ENCODE measurements around the gene MINK1.

Gene MINK1

GRCh38 chr17:4934173-4934979, 101.2 kb downstream of the MINK1 start:
- DNase-seq: peak in 1 of 14 donors; percentile 28

GRCh38 chr17:4935650-4936049, 102.5 kb downstream of the MINK1 start:
- no peak for DNase-seq

- no peak for DNase-seq
These were observed 103.3 kb downstream of the MINK1 start for GRCh38 chr17:4936436-4936835.

GRCh38 chr17:4937553-4937952, 104.4 kb downstream of the MINK1 start:
- DNase-seq: no peak

- no peak for DNase-seq
These were observed 104.9 kb downstream of the MINK1 start for GRCh38 chr17:4938069-4938491.

- no peak for DNase-seq
These were observed 105.8 kb downstream of the MINK1 start for GRCh38 chr17:4938688-4939545.

GRCh38 chr17:4939546-4939795, 106.3 kb downstream of the MINK1 start:
- DNase-seq: no peak

GRCh38 chr17:4939796-4940554, 106.8 kb downstream of the MINK1 start, which contains the start of the genes RNF167 and SLC25A11:
Gene RNF167 (plus strand): TSS chr17:4940268. CDS start chr17:4940910, 642 bp downstream.
Gene SLC25A11 (minus strand): TSS chr17:4940046. CDS start chr17:4939910, 136 bp downstream.
- DNase-seq: peak; percentile 73 to 99 (median 96)

GRCh38 chr17:4940555-4941318, 107.6 kb downstream of the MINK1 start:
- DNase-seq: no peak

GRCh38 chr17:4941319-4941610, 108.1 kb downstream of the MINK1 start:
- no peak for DNase-seq

- no peak for DNase-seq
These were observed 109.8 kb downstream of the MINK1 start for GRCh38 chr17:4942760-4943508.

- no peak for DNase-seq
These were observed 111.0 kb downstream of the MINK1 start for GRCh38 chr17:4944163-4944553.

- DNase-seq: no peak
These were observed 111.5 kb downstream of the MINK1 start for GRCh38 chr17:4944554-4945175.

GRCh38 chr17:4945176-4945943, 112.2 kb downstream of the MINK1 start:
- peak in 2 of 14 donors; percentile 35 to 56 for DNase-seq

GRCh38 chr17:4945944-4946280, 112.8 kb downstream of the MINK1 start:
- DNase-seq: no peak

GRCh38 chr17:4946312-4946976, 113.3 kb downstream of the MINK1 start:
- DNase-seq: no peak

- peak in 2 of 14 donors; percentile 26 to 29 for DNase-seq
These were observed 113.9 kb downstream of the MINK1 start for GRCh38 chr17:4947010-4947410.

All from C1 segment of cervical spinal cord (tissue), 14 donors.